ENCODE results near the gene DEPP1.

The DEPP1 gene

DNA sequence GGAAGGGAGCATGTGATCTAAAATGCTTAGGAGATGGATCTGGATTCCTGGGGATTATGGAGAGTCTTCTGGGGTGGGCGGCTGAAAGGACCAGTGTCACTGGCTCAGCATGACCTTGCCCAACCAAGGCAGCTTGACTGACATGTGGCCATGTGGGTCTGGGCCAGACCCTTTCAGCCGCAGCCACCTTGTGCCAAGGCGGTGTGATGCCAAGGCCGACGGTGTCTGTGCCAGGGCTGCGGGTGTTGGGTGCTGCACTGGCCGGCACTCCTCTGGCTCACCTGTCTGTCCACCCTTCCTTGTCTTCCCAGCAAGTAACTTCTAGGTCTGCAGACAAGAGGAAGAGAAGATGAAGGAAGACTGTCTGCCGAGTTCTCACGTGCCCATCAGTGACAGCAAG, 8.8 kb downstream of the DEPP1 start:
- no peak for TF ChIP-seq GATA2 (IDR thresholded peaks at IDR 0.05; ENCODE audit: low read depth, low read length)
- TF ChIP-seq GATA3 (IDR thresholded peaks at IDR 0.05; ENCODE audit: low read depth, low read length): no peak

GRCh38 chr10:44968500-44969400, 9.9 kb downstream of the DEPP1 start:
- TF ChIP-seq GATA2 (IDR thresholded peaks at IDR 0.05; ENCODE audit: low read depth, low read length) (no peak), GATA3 (IDR thresholded peaks at IDR 0.05; ENCODE audit: low read depth, low read length) (no peak)

DNA sequence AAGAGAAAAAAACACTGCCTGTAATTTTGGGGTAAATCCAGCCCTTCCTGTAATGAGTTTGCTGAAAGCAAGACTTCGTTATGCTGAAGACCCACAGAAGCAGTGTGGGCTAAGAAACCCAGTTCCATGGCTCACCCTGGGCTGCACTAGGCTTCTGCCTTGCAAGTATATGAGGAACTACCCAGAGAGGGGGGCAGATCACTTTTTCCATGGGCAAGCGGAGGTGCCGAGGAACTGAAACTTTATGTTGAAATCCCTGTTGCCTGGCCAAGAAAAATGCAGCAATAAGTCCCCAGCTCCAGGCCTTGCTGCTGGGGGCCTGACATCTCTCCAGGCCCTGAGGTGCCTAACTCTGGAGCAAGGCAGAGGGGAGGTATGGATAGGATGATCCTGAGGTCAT, 10.5 kb downstream of the DEPP1 start:
- TF ChIP-seq GATA2 (IDR thresholded peaks at IDR 0.05; ENCODE audit: low read depth, low read length): no peak
- TF ChIP-seq GATA3 (IDR thresholded peaks at IDR 0.05; ENCODE audit: low read depth, low read length): no peak

- TF ChIP-seq GATA2 (IDR thresholded peaks at IDR 0.05; ENCODE audit: low read depth, low read length): no peak
- TF ChIP-seq GATA3 (IDR thresholded peaks at IDR 0.05; ENCODE audit: low read depth, low read length): no peak
These were observed 11.0 kb downstream of the DEPP1 start for GRCh38 chr10:44967616-44968015.

GRCh38 chr10:44966816-44967509, 11.6 kb downstream of the DEPP1 start:
- TF ChIP-seq GATA2 (IDR thresholded peaks at IDR 0.05; ENCODE audit: low read depth, low read length) (no peak), GATA3 (IDR thresholded peaks at IDR 0.05; ENCODE audit: low read depth, low read length) (no peak)

DNA sequence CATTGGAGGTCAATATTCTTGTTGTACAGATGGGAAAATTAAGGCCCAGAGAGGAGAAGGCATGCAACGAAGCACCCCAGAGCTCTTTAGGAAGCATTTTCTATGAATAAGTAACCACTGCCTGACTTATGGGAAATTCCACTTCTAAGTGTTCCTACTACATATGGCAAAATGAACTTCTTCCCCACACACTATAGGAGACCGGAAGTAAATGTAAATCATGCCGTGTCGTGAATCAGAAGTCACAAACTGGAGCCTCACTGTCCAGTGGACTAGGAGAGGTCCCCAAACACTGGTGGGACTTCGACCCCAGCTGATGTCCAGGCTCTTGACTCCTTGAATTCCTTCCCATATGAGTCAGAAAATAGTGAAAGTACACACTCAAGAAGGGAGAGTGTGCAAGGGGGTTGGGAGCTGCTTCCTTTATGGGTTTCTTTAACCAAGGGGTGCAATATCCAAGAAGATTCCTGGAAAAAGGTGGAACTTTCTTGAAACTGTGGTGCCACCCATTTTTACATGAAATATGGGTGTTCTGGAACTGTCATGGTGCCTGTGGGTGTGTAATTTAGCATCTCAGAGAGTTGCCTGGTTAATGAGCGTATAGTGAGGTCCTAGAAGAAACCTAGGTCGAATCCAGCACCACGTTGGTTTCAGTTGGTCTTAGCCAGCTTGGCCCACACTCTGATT, 12.3 kb downstream of the DEPP1 start:
- TF ChIP-seq GATA3 (IDR thresholded peaks at IDR 0.05; ENCODE audit: low read depth, low read length) (no peak), GATA2 (IDR thresholded peaks at IDR 0.05; ENCODE audit: low read depth, low read length) (no peak)

GRCh38 chr10:44965651-44966097, 12.9 kb downstream of the DEPP1 start:
- no peak for TF ChIP-seq GATA2 (IDR thresholded peaks at IDR 0.05; ENCODE audit: low read depth, low read length)
- no peak for TF ChIP-seq GATA3 (IDR thresholded peaks at IDR 0.05; ENCODE audit: low read depth, low read length)

DNA sequence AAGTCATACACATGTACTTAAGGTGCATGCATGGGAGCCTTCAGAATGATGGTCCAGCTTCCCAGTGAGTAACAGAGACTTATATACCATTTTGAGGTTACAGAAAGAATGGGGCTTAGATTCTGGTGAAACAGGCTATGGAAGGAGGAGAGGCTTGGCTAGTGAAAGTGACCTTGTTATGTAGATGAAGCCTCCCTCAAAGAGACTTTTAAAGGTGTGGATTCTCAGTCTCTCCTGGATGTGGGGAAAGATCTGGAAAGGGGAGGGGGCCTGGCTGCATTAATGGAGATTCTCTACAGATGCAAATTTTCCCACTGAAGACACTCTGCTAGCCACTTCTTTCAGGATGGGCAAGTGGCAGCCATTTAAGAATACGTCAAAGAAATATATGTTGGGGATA, 13.5 kb downstream of the DEPP1 start:
- TF ChIP-seq GATA3 (IDR thresholded peaks at IDR 0.05; ENCODE audit: low read depth, low read length): no peak
- TF ChIP-seq GATA2 (IDR thresholded peaks at IDR 0.05; ENCODE audit: low read depth, low read length): no peak

- no peak for TF ChIP-seq GATA2 (IDR thresholded peaks at IDR 0.05; ENCODE audit: low read depth, low read length)
- no peak for TF ChIP-seq GATA3 (IDR thresholded peaks at IDR 0.05; ENCODE audit: low read depth, low read length)
These were observed 14.6 kb downstream of the DEPP1 start for GRCh38 chr10:44963772-44964633.

DNA sequence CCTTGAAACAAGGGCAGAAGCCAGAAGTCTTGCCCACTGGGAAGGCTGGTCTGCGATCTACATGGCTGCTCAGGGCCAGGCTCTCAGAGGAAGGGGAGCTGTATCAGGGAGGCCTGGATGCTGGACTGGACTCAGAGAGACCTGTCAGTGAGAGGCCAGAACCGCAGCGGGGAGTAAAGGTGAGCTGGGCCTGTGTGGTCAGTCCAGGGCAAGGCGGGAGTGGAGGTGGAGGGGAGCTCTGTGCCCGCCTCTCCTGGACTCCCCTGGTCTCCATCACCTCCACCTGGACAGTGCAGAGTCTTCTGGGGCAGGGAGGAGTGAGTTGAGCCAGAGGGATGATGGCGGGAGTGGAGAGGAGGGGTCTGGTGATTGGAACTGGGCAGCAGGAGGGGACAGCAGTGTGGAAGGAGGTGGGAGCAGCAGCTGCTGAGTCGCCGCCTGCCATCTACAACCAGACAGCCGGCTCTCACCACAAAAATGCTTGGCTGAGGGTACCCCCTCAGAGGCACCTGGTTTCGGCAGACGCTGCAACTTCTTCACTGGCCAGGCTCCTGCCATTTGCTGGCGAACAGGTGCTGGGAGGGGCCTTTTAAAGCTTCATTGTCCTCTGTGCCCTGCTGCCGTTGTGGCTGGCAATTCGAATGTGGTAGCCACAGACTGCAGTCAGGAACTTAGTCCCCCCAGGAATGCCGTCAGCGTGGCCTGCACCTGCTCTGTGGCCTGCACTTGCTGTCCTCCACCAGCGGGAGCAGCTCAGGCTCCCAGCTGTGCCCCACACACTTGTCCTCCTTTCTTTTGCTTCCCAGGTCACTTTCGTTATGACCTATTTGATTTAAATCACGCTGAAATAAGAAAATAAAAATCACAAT, 15.5 kb downstream of the DEPP1 start:
- no peak for TF ChIP-seq GATA3 (IDR thresholded peaks at IDR 0.05; ENCODE audit: low read depth, low read length)

DNA sequence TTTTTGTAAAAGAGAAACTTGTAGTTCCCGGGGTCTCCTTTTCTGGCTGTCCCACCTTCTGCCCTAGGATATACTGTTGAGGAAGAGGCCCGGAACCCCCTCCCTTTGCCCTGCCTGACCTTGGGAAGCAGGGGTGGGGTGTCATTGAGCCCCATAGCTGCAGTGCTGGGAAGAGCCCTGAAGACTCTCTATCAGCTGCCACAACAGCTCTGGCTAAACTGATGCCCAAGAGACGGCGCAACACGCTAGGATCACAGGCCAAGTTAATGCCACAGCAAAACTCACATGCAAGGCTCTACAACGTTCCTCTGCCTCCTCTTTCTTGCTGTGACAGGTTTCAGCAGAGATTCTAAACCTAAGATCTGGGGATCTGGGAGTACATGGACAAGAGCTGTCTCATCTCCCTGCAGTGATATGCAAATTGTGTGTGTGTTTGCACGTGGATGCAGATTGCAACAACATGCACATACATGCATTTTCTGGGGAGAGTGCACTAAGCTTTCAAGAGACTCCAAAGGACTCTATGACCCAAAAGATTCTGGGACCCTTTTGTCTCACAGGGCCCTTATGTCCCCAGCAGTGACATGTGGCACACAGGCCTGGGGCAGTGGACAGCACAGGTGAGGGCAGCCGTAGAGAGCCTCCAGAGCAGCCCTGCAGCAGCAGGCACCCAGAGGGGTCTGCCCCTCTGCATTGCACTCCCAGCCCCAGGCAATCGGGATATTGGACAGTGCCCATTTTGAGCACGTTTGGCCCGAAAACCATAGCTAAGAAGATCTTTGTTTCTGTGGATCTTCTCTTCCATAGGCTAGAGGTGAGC, 16.5 kb downstream of the DEPP1 start:
- TF ChIP-seq GATA3 (IDR thresholded peaks at IDR 0.05; ENCODE audit: low read depth, low read length) (no peak), GATA2 (IDR thresholded peaks at IDR 0.05; ENCODE audit: low read depth, low read length) (no peak)

- TF ChIP-seq GATA2 (IDR thresholded peaks at IDR 0.05; ENCODE audit: low read depth, low read length) (no peak), GATA3 (IDR thresholded peaks at IDR 0.05; ENCODE audit: low read depth, low read length) (no peak)
These were observed 17.4 kb downstream of the DEPP1 start for GRCh38 chr10:44961230-44961571.
